GM10266 (cell line): ENCODE results near the gene CCNB1IP1.
"Not testable (repeated sequence)": the region's sequence is repeated elsewhere in the genome, so short reads cannot be mapped to it uniquely, and the experiment has no call there.

Experiments used
- DNase-seq: peaks from one replicate; pipeline ENCODE4 v3.0.0; 2012; ENCODE audit errors: extremely low spot score
- CTCF ChIP-seq: IDR thresholded peaks from 2 replicates; pipeline ENCODE4 v1.5.1; 2012; ENCODE audit warnings: mild to moderate bottlenecking, low read depth; ENCODE audit not compliant: control insufficient read depth, insufficient read depth; ENCODE audit errors: missing control alignments

CCNB1IP1 gene

DNA sequence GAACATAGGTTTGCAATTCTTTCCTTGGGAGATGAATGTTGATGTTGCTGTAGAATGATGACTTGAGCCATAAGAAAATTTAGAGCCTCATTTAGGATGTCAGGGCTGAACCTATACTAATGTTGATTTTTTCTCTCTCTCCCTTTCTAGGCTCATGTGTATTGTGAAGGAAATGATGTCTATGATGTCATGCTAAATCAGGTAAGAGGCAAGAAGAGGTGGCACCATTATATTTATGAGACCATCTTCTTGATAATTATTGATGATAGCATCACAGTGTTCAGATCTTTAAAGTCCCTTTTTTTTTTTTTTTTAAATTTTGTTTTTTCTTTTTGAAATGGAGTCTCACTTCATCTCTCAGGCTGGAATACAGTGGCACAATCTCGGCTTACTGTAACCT, 13.6 kb upstream of the CCNB1IP1 start:
- TF ChIP-seq CTCF, result no peak

GRCh38 chr14:20345366-20345765, 12.3 kb upstream of the CCNB1IP1 start:
- no peak for DNase-seq
- no peak for TF ChIP-seq CTCF

More for the DNA sequence above, 13.6 kb upstream of the CCNB1IP1 start:
- DNase-seq, result no peak

DNA sequence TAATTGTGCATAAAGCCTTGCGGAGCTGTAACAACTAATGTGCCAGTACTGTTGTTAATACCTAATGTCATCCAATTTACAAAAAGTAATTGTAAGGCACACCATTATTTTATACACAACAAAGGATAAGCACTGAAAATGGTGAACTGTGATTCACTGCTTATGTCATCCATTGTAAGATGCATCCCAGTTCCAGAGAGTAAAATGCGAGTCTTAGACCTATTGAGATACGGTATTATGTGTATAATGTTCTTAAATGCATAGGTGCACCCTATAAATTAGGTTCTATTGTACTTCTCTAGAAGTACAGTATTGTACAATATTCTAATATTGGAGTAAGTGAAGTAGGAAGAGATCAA, 10.8 kb upstream of the CCNB1IP1 start:
- DNase-seq, result no peak
- no peak for TF ChIP-seq CTCF

- DNase-seq, result peak; percentile 90
Observed at GRCh38 chr14:20343092-20343861, 10.2 kb upstream of the CCNB1IP1 start, which contains the start of gene PARP2. Gene PARP2 (plus strand): TSS chr14:20343635. CDS start chr14:20343642, 7 bp downstream.

DNA sequence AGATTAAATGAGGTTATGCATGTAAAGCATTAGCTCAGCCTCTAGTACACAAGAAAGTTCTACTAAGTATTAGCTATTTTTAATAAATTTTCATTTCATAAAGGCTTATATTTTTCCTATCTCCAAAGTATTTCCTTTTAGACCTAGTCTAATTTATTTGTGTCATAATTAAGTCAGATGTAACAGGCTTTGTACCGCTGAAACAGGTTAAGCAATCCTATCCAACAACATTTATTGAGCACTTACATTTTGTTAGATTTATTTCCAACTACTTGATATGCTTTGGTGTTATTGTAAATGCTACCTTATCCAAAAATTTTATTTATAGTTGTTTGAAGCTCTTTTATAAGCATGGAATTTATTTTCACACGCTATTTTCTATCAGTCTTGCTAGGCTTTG, 8.6 kb upstream of the CCNB1IP1 start:
- DNase-seq, result no peak
- TF ChIP-seq CTCF, result no peak

More at GRCh38 chr14:20343092-20343861, 10.2 kb upstream of the CCNB1IP1 start, which contains the start of gene PARP2:
- no peak for TF ChIP-seq CTCF

DNA sequence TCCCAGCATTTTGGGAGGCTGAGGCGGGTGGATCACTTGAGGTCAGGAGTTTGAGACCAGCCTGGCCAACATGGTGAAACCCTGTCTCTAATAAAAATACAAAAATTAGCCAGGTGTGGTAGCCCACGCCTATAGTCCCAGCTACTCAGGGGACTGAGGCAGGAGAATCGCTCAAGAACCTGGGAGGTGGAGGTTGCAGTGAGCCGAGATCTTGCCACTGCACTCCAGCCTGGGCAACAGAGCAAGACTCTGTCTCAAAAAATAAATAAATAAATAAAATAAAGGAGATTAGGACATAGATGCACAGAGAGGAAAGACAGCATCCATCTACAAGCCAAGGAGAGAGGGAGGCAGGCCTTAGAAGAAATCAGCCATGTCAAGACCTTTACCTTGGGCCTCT, 8.0 kb upstream of the CCNB1IP1 start:
- DNase-seq, result not testable (repeated sequence)

- TF ChIP-seq CTCF, result no peak
- no peak for DNase-seq
Observed at GRCh38 chr14:20334017-20334416, 938 bp upstream of the CCNB1IP1 start.

DNA sequence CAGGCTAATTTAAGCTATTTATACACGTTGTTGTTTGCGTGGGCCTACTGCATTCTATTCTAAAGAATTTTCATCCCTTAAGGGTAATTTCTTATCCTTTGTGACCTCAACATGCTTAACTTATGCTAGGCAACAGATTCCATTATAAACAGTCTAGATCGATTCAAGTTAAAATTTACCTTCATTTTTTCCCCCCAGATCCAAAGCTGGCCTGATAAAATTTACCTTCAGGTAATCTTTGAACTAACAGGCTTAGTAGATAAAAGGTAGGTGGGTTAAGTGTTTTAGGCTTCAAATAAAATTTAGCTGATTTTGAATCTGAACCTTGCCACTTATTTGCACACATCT, 389 bp upstream of the CCNB1IP1 start:
- no peak for TF ChIP-seq CTCF
- no peak for DNase-seq
